ENCODE measurements around the gene CALML5. TPM values are rescaled to one million over a fixed set of nuclear protein-coding genes. Genes with fewer than 3 reads are reported as not detected.

The CALML5 gene
- total and polyA plus RNA-seq, 8 donors = not detected

GRCh38 chr10:5528989-5529701 is 29.8 kb upstream of the CALML5 start:
- no peaks in the 10 kb centered on the region for H3K36me3 ChIP-seq
- H3K9me3 ChIP-seq = no peaks in the 10 kb centered on the region
- ATAC-seq (peak in 1 of 4 donors; percentile 22), FAIRE-seq (no peak), DNase-seq (peak in 2 of 6 donors; percentile 27 to 46)
- H3K27ac ChIP-seq = no peak overlapping the region
- TF ChIP-seq CTCF (IDR thresholded peaks at IDR 0.05) = no peak
- WGBS, 2 donors = 82 to 84% methylated on average over 11 of the region's 11 CpGs
- no peak overlapping the region for H3K4me3 ChIP-seq
- intact Hi-C loops (cut with DNase I) = no loop called here
- no peaks in the 10 kb centered on the region for H3K4me1 ChIP-seq
- H3K27me3 ChIP-seq = no peaks in the 10 kb centered on the region

- WGBS, 2 donors = 74 to 84% methylated on average over 10 of the region's 10 CpGs
- peak in 2 of 6 donors; percentile 30 to 39 for DNase-seq
- ATAC-seq = no peak
- FAIRE-seq = no peak
- no peak overlapping the region for H3K27ac ChIP-seq
- no peaks in the 10 kb centered on the region for H3K4me1 ChIP-seq
- intact Hi-C loops (cut with DNase I) = no loop called here
- H3K36me3 ChIP-seq = no peaks in the 10 kb centered on the region
- no peak overlapping the region for H3K4me3 ChIP-seq
- H3K9me3 ChIP-seq = no peaks in the 10 kb centered on the region
- TF ChIP-seq CTCF (IDR thresholded peaks at IDR 0.05) = no peak
- H3K27me3 ChIP-seq = no peaks in the 10 kb centered on the region
These were observed 28.2 kb upstream of the CALML5 start for GRCh38 chr10:5527332-5528200.

- 83 to 84% methylated on average over 8 of the region's 8 CpGs for WGBS, 2 donors
- ATAC-seq = no peak
- Histone ChIP-seq H3K36me3 (no peaks in the 10 kb centered on the region), H3K27ac (no peak overlapping the region), H3K9me3 (no peaks in the 10 kb centered on the region), H3K4me1 (no peaks in the 10 kb centered on the region), H3K4me3 (no peak overlapping the region), H3K27me3 (no peaks in the 10 kb centered on the region)
- intact Hi-C loops (cut with DNase I) = no loop called here
- DNase-seq = peak in 2 of 6 donors; percentile 17 to 21
- no peak for TF ChIP-seq CTCF (IDR thresholded peaks at IDR 0.05)
- no peak for FAIRE-seq
These were observed 27.4 kb upstream of the CALML5 start for GRCh38 chr10:5526691-5527331.

GRCh38 chr10:5525561-5526341 is 26.4 kb upstream of the CALML5 start:
- Histone ChIP-seq H3K9me3 (no peaks in the 10 kb centered on the region), H3K27ac (no peak overlapping the region), H3K36me3 (no peaks in the 10 kb centered on the region), H3K4me3 (no peak overlapping the region), H3K27me3 (no peaks in the 10 kb centered on the region), H3K4me1 (no peaks in the 10 kb centered on the region)
- intact Hi-C loops (cut with DNase I) = no loop called here
- no peak for TF ChIP-seq CTCF (IDR thresholded peaks at IDR 0.05)
- FAIRE-seq (no peak), DNase-seq (peak in 2 of 6 donors; percentile 37 to 50), ATAC-seq (no peak)
- WGBS, 2 donors = 84 to 87% methylated on average over 34 of the region's 34 CpGs

Data from pancreas (tissue), 10 donors.